ENCODE data around the gene MAP3K6. TPM values are rescaled to one million over a fixed set of nuclear protein-coding genes. Genes with fewer than 3 reads are reported as not detected.

The MAP3K6 gene
- total and polyA plus RNA-seq, 4 donors = 1.3 to 8.3 (median 4.0) TPM

GRCh38 chr1:27394282-27394658 is 27.5 kb upstream of the MAP3K6 start (continued):
- TF ChIP-seq TAF1 (conservative IDR thresholded peaks at IDR 0.05) (no peak), GABPA (IDR thresholded peaks at IDR 0.05 in 1 of 2, conservative IDR thresholded peaks at IDR 0.05 in 1 of 2) (no peak), RXRA (IDR thresholded peaks at IDR 0.05) (no peak), FOXA2 (IDR thresholded peaks at IDR 0.05) (no peak), RAD21 (IDR thresholded peaks at IDR 0.05) (no peak), YY1 (IDR thresholded peaks at IDR 0.05) (no peak)

- no peaks in the 10 kb centered on the region for H3K9me3 ChIP-seq (ENCODE audit: control insufficient read depth in 4 of 4, low read length in 3 of 4)
- no peak overlapping the region for H3K9ac ChIP-seq (ENCODE audit: low read depth in 1 of 2, low read length in 2 of 2)
- no peak for DNase-seq (ENCODE audit: low spot score)
- H3K4me1 ChIP-seq (ENCODE audit: control insufficient read depth in 4 of 4, insufficient read depth in 4 of 4, low read length in 3 of 4) = peaks cover 5 to 12% (median 8%) of the 10 kb centered on the region in 4 donors
- TF ChIP-seq HNF4G (IDR thresholded peaks at IDR 0.05) = no peak
- TF ChIP-seq GABPA (IDR thresholded peaks at IDR 0.05 in 1 of 2, conservative IDR thresholded peaks at IDR 0.05 in 1 of 2) = no peak
- WGBS = 95% methylated on average over 18 of the region's 18 CpGs
- no peak overlapping the region for H3K27ac ChIP-seq (ENCODE audit: low read depth in 1 of 2, low read length in 2 of 2)
- no peaks in the 10 kb centered on the region for H3K27me3 ChIP-seq (ENCODE audit: control insufficient read depth in 4 of 4, insufficient read depth in 4 of 4, low read length in 3 of 4)
- no peak overlapping the region for H3K4me3 ChIP-seq (ENCODE audit: low read depth in 1 of 3, low read length in 3 of 3)
- H3K36me3 ChIP-seq (ENCODE audit: control insufficient read depth in 4 of 4, insufficient read depth in 3 of 4, low read depth in 1 of 4, low read length in 3 of 4) = no peaks in the 10 kb centered on the region
Observed at GRCh38 chr1:27393641-27394281, 27.0 kb upstream of the MAP3K6 start.

GRCh38 chr1:27392778-27393635 is 26.2 kb upstream of the MAP3K6 start:
- no peak for DNase-seq (ENCODE audit: low spot score)
- Histone ChIP-seq H3K27me3 (ENCODE audit: control insufficient read depth in 4 of 4, insufficient read depth in 4 of 4, low read length in 3 of 4) (no peaks in the 10 kb centered on the region), H3K36me3 (ENCODE audit: control insufficient read depth in 4 of 4, insufficient read depth in 3 of 4, low read depth in 1 of 4, low read length in 3 of 4) (no peaks in the 10 kb centered on the region), H3K9me3 (ENCODE audit: control insufficient read depth in 4 of 4, low read length in 3 of 4) (no peaks in the 10 kb centered on the region), H3K27ac (ENCODE audit: low read depth in 1 of 2, low read length in 2 of 2) (no peak overlapping the region), H3K4me3 (ENCODE audit: low read depth in 1 of 3, low read length in 3 of 3) (peak overlapping the region in 1 of 3 donors; percentile 44), H3K9ac (ENCODE audit: low read depth in 1 of 2, low read length in 2 of 2) (no peak overlapping the region), H3K4me1 (ENCODE audit: control insufficient read depth in 4 of 4, insufficient read depth in 4 of 4, low read length in 3 of 4) (peaks cover 5 to 12% (median 8%) of the 10 kb centered on the region in 4 donors)
- no peak for TF ChIP-seq HNF4A (conservative IDR thresholded peaks at IDR 0.05)
- no peak for TF ChIP-seq REST (IDR thresholded peaks at IDR 0.05)
- TF ChIP-seq ATF3 (IDR thresholded peaks at IDR 0.05) = no peak
- no peak for TF ChIP-seq RXRA (IDR thresholded peaks at IDR 0.05)
- no peak for TF ChIP-seq JUND (IDR thresholded peaks at IDR 0.05)
- TF ChIP-seq MAX (IDR thresholded peaks at IDR 0.05) = no peak
- TF ChIP-seq HNF4G (IDR thresholded peaks at IDR 0.05) = no peak
- no peak for TF ChIP-seq TAF1 (conservative IDR thresholded peaks at IDR 0.05)
- WGBS = 42% methylated on average over 30 of the region's 30 CpGs

Data from liver (tissue), 9 donors.